ENCODE results near the gene SLX9. TPM values are rescaled to one million over a fixed set of nuclear protein-coding genes. Genes with fewer than 3 reads are reported as not detected.

SLX9 gene
- total RNA-seq, 2 experiments from 2014 or later: 18.6 to 61.6 TPM

- no peak overlapping the region for H3K4me2 ChIP-seq (ENCODE audit: low read length)
- H3K36me3 ChIP-seq (ENCODE audit: insufficient read depth, low read length): no peaks in the 10 kb centered on the region
- H2AFZ ChIP-seq (ENCODE audit: low read length): no peak overlapping the region
- no peak for DNase-seq (ENCODE audit: low spot score)
- no peaks in the 10 kb centered on the region for H4K20me1 ChIP-seq (ENCODE audit: insufficient read depth, low read length)
- no peaks in the 10 kb centered on the region for H3K9me2 ChIP-seq (ENCODE audit: insufficient read depth, low read length)
- no peak overlapping the region for H3K27ac ChIP-seq (ENCODE audit: low read depth, low read length, poor library complexity, severe bottlenecking)
- H3K9me3 ChIP-seq (ENCODE audit: low read length): no peaks in the 10 kb centered on the region
- ChIA-PET POLR2A (no interaction called here), CTCF (ENCODE audit: unreplicated experiment) (no interaction called here)
- intact Hi-C loops (cut with micrococcal nuclease; ENCODE audit: unreplicated experiment): loop anchor here (5.0 kb wide), 1 partner anchor 118 kb away; the partner anchor contains the start of gene SUMO3
- no peaks in the 10 kb centered on the region; the same call in 1 of the 2 replicates for H3K79me2 ChIP-seq (ENCODE audit: insufficient read depth, low read depth, low read length)
- no peak overlapping the region for H3K4me3 ChIP-seq (ENCODE audit: low read depth, low read length, poor library complexity, severe bottlenecking)
- peaks cover 38% of the 10 kb centered on the region for H3K4me1 ChIP-seq (ENCODE audit: insufficient read depth, low read length, poor library complexity, severe bottlenecking)
- TF ChIP-seq EZH2phosphoT487 (IDR thresholded peaks at IDR 0.05; ENCODE audit: borderline replicate concordance, low read depth, low read length): no peak
- TF ChIP-seq, protein P1, sequence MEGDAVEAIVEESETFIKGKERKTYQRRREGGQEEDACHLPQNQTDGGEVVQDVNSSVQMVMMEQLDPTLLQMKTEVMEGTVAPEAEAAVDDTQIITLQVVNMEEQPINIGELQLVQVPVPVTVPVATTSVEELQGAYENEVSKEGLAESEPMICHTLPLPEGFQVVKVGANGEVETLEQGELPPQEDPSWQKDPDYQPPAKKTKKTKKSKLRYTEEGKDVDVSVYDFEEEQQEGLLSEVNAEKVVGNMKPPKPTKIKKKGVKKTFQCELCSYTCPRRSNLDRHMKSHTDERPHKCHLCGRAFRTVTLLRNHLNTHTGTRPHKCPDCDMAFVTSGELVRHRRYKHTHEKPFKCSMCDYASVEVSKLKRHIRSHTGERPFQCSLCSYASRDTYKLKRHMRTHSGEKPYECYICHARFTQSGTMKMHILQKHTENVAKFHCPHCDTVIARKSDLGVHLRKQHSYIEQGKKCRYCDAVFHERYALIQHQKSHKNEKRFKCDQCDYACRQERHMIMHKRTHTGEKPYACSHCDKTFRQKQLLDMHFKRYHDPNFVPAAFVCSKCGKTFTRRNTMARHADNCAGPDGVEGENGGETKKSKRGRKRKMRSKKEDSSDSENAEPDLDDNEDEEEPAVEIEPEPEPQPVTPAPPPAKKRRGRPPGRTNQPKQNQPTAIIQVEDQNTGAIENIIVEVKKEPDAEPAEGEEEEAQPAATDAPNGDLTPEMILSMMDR (conservative IDR thresholded peaks at IDR 0.05; ENCODE audit: low read length): no peak
- BruUV-seq (replicated peaks): no TSS peak
These were observed 4.9 kb upstream of the SLX9 start for GRCh38 chr21:44934797-44935532.

- Histone ChIP-seq H3K9me3 (ENCODE audit: low read length) (no peaks in the 10 kb centered on the region), H2AFZ (ENCODE audit: low read length) (no peak overlapping the region), H3K9me2 (ENCODE audit: insufficient read depth, low read length) (no peaks in the 10 kb centered on the region), H3K27ac (ENCODE audit: low read depth, low read length, poor library complexity, severe bottlenecking) (no peak overlapping the region), H3K4me2 (ENCODE audit: low read length) (no peak overlapping the region), H3K4me3 (ENCODE audit: low read depth, low read length, poor library complexity, severe bottlenecking) (no peak overlapping the region), H4K20me1 (ENCODE audit: insufficient read depth, low read length) (peaks cover 3% of the 10 kb centered on the region; the same call in 1 of the 2 replicates), H3K4me1 (ENCODE audit: insufficient read depth, low read length, poor library complexity, severe bottlenecking) (peaks cover 32% of the 10 kb centered on the region), H3K36me3 (ENCODE audit: insufficient read depth, low read length) (no peaks in the 10 kb centered on the region), H3K79me2 (ENCODE audit: insufficient read depth, low read depth, low read length) (peaks cover 4% of the 10 kb centered on the region)
- no peak for TF ChIP-seq EZH2phosphoT487 (IDR thresholded peaks at IDR 0.05; ENCODE audit: borderline replicate concordance, low read depth, low read length)
- TF ChIP-seq, protein P1 (conservative IDR thresholded peaks at IDR 0.05; ENCODE audit: low read length): no peak
- no peak for DNase-seq (ENCODE audit: low spot score)
- no TSS peak for BruUV-seq (replicated peaks)
- intact Hi-C loops (cut with micrococcal nuclease; ENCODE audit: unreplicated experiment): no loop called here
- ChIA-PET POLR2A (interaction anchor here (0.8 kb wide), 1 partner anchor 136 kb away, joined by 4 read pairs; no protein-coding TSS in a partner anchor), CTCF (ENCODE audit: unreplicated experiment) (no interaction called here)
These were observed 4.3 kb upstream of the SLX9 start for GRCh38 chr21:44935533-44935927.
